Natural killer cell treated with Interleukin-12 subunit alpha and Interleukin-12 subunit beta and Interleukin-15 and Interleukin-18, amount 100 ng/mL, for 72 hours (primary cell): ENCODE data around the gene OGG1. TPM values are rescaled to one million over a fixed set of nuclear protein-coding genes. Genes with fewer than 3 reads are reported as not detected.
A peak's percentile ranks its signal among the peaks of the same experiment; 100 is the strongest.

Experiments used
- ATAC-seq, 2 donors: fragments of 150-1000 bp; cut with Tn5 transposase in 1 of 2; sonication (Bioruptor Pico), chemical (Tn5 transposase) in 1 of 2; 2 replicates each; pipeline ENCODE4 v1.10.0; 2021
- DNase-seq: peaks from one replicate; pipeline ENCODE4 v3.0.0; 2022; ENCODE audit warnings: low spot score
- H3K27ac Mint-ChIP-seq, 2 donors: 1 replicate in 1 of 2; 2 replicates in 1 of 2; pipeline ENCODE4 v1.8.0; 2022; ENCODE audit warnings: mixed read lengths in 2 of 2, mild to moderate bottlenecking in 1 of 2, moderate library complexity in 1 of 2
- H3K27me3 Mint-ChIP-seq, 2 donors: 1 replicate in 1 of 2; 2 replicates in 1 of 2; pipeline ENCODE4 v1.8.0; 2022; ENCODE audit warnings: mixed read lengths in 2 of 2
- H3K36me3 Mint-ChIP-seq: one replicate; pipeline ENCODE4 v1.8.0; 2022; ENCODE audit warnings: mixed read lengths
- H3K4me1 Mint-ChIP-seq, 2 donors: 1 replicate in 1 of 2; 2 replicates in 1 of 2; pipeline ENCODE4 v1.8.0; 2022; ENCODE audit warnings: low read depth in 2 of 2, mixed read lengths in 2 of 2, mild to moderate bottlenecking in 1 of 2
- H3K4me3 Mint-ChIP-seq: one replicate; pipeline ENCODE4 v1.8.0; 2022; ENCODE audit warnings: mixed read lengths
- H3K9me3 Mint-ChIP-seq: 2 replicates; pipeline ENCODE4 v1.8.0; 2022; ENCODE audit warnings: mixed read lengths
- total RNA-seq, 2 donors: library from RNA; stranded (reverse); gene quantifications; one replicate each; pipeline ENCODE4 v1.2.3, GENCODE V29; 2022

The OGG1 gene
- total RNA-seq, 2 donors from 2014 or later, result 35.9 to 42.5 TPM

- Mint-ChIP-seq H3K36me3 (peaks cover 36% of the 10 kb centered on the region), H3K27me3 (no peaks in the 10 kb centered on the region), H3K4me1 (peaks cover 37 to 46% of the 10 kb centered on the region in 2 donors), H3K27ac (peak overlapping the region; percentile 9 to 21), H3K4me3 (no peak overlapping the region), H3K9me3 (no peaks in the 10 kb centered on the region)
- no peak for DNase-seq
- no peak for ATAC-seq
Measured at GRCh38 chr3:9786825-9787669, 37.3 kb downstream of the OGG1 start.

- DNase-seq (no peak), ATAC-seq (no peak)
- H3K27me3 Mint-ChIP-seq, result no peaks in the 10 kb centered on the region
- H3K27ac Mint-ChIP-seq, result peak overlapping the region; percentile 9 to 21
- peaks cover 31 to 40% of the 10 kb centered on the region in 2 donors for H3K4me1 Mint-ChIP-seq
- H3K4me3 Mint-ChIP-seq, result no peak overlapping the region
- H3K36me3 Mint-ChIP-seq, result peaks cover 29% of the 10 kb centered on the region
- no peaks in the 10 kb centered on the region for H3K9me3 Mint-ChIP-seq
Measured at GRCh38 chr3:9787714-9788113, 38.0 kb downstream of the OGG1 start.

- Mint-ChIP-seq H3K9me3 (no peaks in the 10 kb centered on the region), H3K36me3 (peaks cover 37% of the 10 kb centered on the region), H3K27me3 (no peaks in the 10 kb centered on the region), H3K27ac (peak overlapping the region; percentile 99), H3K4me3 (peak overlapping the region; percentile 99), H3K4me1 (peaks cover 49 to 51% of the 10 kb centered on the region in 2 donors)
- DNase-seq, result no peak
- ATAC-seq, result no peak
Measured at GRCh38 chr3:9791127-9791526, 41.4 kb downstream of the OGG1 start.

GRCh38 chr3:9791790-9792404 is 42.1 kb downstream of the OGG1 start:
- Mint-ChIP-seq H3K27ac (peak overlapping the region; percentile 99), H3K4me3 (peak overlapping the region; percentile 99), H3K36me3 (peaks cover 37% of the 10 kb centered on the region), H3K27me3 (no peaks in the 10 kb centered on the region), H3K4me1 (peaks cover 51% of the 10 kb centered on the region in 2 donors), H3K9me3 (no peaks in the 10 kb centered on the region)
- ATAC-seq (no peak), DNase-seq (peak; percentile 26)

GRCh38 chr3:9792405-9793160 is 42.8 kb downstream of the OGG1 start, which contains the start of the genes ARPC4 and TADA3:
Gene ARPC4 (plus strand): TSS chr3:9793082. CDS start chr3:9793122, 40 bp downstream.
Gene TADA3 (minus strand): TSS chr3:9792473. CDS start chr3:9791466, 1,007 bp downstream.
- peak; percentile 97 for DNase-seq
- peak within 1 kb of the TSS; percentile 99 for H3K27ac Mint-ChIP-seq
- peaks cover 55 to 56% of the 10 kb centered on the region in 2 donors for H3K4me1 Mint-ChIP-seq
- peak; percentile 91 to 94 for ATAC-seq
- H3K36me3 Mint-ChIP-seq, result peaks cover 34% of the 10 kb centered on the region
- peak within 1 kb of the TSS; percentile 99 for H3K4me3 Mint-ChIP-seq
- H3K9me3 Mint-ChIP-seq, result no peaks in the 10 kb centered on the region
- no peaks in the 10 kb centered on the region for H3K27me3 Mint-ChIP-seq

GRCh38 chr3:9793161-9793781 is 43.5 kb downstream of the OGG1 start:
- DNase-seq (no peak), ATAC-seq (peak in 1 of 2 donors; percentile 36)
- peak overlapping the region; percentile 99 for H3K4me3 Mint-ChIP-seq
- peaks cover 33% of the 10 kb centered on the region for H3K36me3 Mint-ChIP-seq
- H3K27me3 Mint-ChIP-seq, result no peaks in the 10 kb centered on the region
- H3K27ac Mint-ChIP-seq, result peak overlapping the region; percentile 99
- peaks cover 55 to 57% of the 10 kb centered on the region in 2 donors for H3K4me1 Mint-ChIP-seq
- H3K9me3 Mint-ChIP-seq, result no peaks in the 10 kb centered on the region

- Mint-ChIP-seq H3K4me3 (peak overlapping the region; percentile 99), H3K27ac (peak overlapping the region; percentile 99), H3K9me3 (no peaks in the 10 kb centered on the region), H3K27me3 (no peaks in the 10 kb centered on the region), H3K36me3 (peaks cover 34% of the 10 kb centered on the region), H3K4me1 (peaks cover 51 to 58% of the 10 kb centered on the region in 2 donors)
- DNase-seq (peak; percentile 26), ATAC-seq (no peak)
Measured at GRCh38 chr3:9794400-9794799, 44.6 kb downstream of the OGG1 start.

GRCh38 chr3:9795207-9795606 is 45.5 kb downstream of the OGG1 start:
- peak overlapping the region; percentile 99 for H3K27ac Mint-ChIP-seq
- no peaks in the 10 kb centered on the region for H3K27me3 Mint-ChIP-seq
- no peaks in the 10 kb centered on the region for H3K9me3 Mint-ChIP-seq
- H3K4me1 Mint-ChIP-seq, result peaks cover 47 to 54% of the 10 kb centered on the region in 2 donors
- ATAC-seq (no peak), DNase-seq (peak; percentile 31)
- H3K4me3 Mint-ChIP-seq, result peak overlapping the region; percentile 87
- H3K36me3 Mint-ChIP-seq, result peaks cover 30% of the 10 kb centered on the region

- no peaks in the 10 kb centered on the region for H3K9me3 Mint-ChIP-seq
- ATAC-seq, result no peak
- DNase-seq, result no peak
- peak overlapping the region in 1 of 2 donors; percentile 99 for H3K27ac Mint-ChIP-seq
- no peaks in the 10 kb centered on the region for H3K27me3 Mint-ChIP-seq
- H3K4me3 Mint-ChIP-seq, result no peak overlapping the region
- peaks cover 31 to 36% of the 10 kb centered on the region in 2 donors for H3K4me1 Mint-ChIP-seq
- peaks cover 26% of the 10 kb centered on the region for H3K36me3 Mint-ChIP-seq
Measured at GRCh38 chr3:9797196-9797945, 47.6 kb downstream of the OGG1 start.

- Mint-ChIP-seq H3K27me3 (no peaks in the 10 kb centered on the region), H3K36me3 (peaks cover 23% of the 10 kb centered on the region), H3K4me1 (peaks cover 26 to 34% of the 10 kb centered on the region in 2 donors), H3K9me3 (no peaks in the 10 kb centered on the region), H3K27ac (no peak overlapping the region), H3K4me3 (no peak overlapping the region)
- DNase-seq (no peak), ATAC-seq (no peak)
Measured at GRCh38 chr3:9800529-9800928, 50.8 kb downstream of the OGG1 start.

GRCh38 chr3:9803494-9803893 is 53.7 kb downstream of the OGG1 start:
- DNase-seq, result no peak
- Mint-ChIP-seq H3K27me3 (no peaks in the 10 kb centered on the region), H3K27ac (peak overlapping the region in 1 of 2 donors; percentile 61), H3K4me1 (peaks cover 28 to 37% of the 10 kb centered on the region in 2 donors), H3K9me3 (no peaks in the 10 kb centered on the region), H3K36me3 (peaks cover 18% of the 10 kb centered on the region), H3K4me3 (no peak overlapping the region)
- ATAC-seq, result no peak

- Mint-ChIP-seq H3K27ac (peak overlapping the region; percentile 20 to 61), H3K9me3 (no peaks in the 10 kb centered on the region), H3K4me1 (peaks cover 40 to 47% of the 10 kb centered on the region in 2 donors), H3K36me3 (peaks cover 18% of the 10 kb centered on the region), H3K27me3 (no peaks in the 10 kb centered on the region), H3K4me3 (no peak overlapping the region)
- DNase-seq (no peak), ATAC-seq (no peak)
Measured at GRCh38 chr3:9804996-9805395, 55.2 kb downstream of the OGG1 start.
